ENCODE data around the gene RTEL1. TPM values are rescaled to one million over a fixed set of nuclear protein-coding genes. Genes with fewer than 3 reads are reported as not detected.

Gene RTEL1
- total RNA-seq, 1 experiment from 2014 or later = 33.4 TPM

GRCh38 chr20:63702036-63702665, 44.0 kb downstream of the RTEL1 start:
- Histone ChIP-seq H3K9me3 (ENCODE audit: control insufficient read depth, low read depth, low read length) (no peaks in the 10 kb centered on the region), H4K8ac (replicated peaks; ENCODE audit: insufficient read length, low read depth, low read length) (no peak overlapping the region), H3K9ac (ENCODE audit: extremely low read depth, insufficient read length, low read length) (no peak overlapping the region), H3K27ac (ENCODE audit: insufficient read length, low read depth, low read length) (no peak overlapping the region), H4K5ac (ENCODE audit: insufficient read length, low read depth, low read length) (no peak overlapping the region), H2BK15ac (ENCODE audit: low read depth, low read length) (no peak overlapping the region), H3K23ac (ENCODE audit: insufficient read length, low read depth, low read length) (no peak overlapping the region), H2BK120ac (ENCODE audit: low read depth, low read length, poor library complexity, severe bottlenecking) (no peak overlapping the region), H3K27me3 (ENCODE audit: insufficient read depth, low read length) (no peaks in the 10 kb centered on the region), H3T11ph (ENCODE audit: low read length) (no peak overlapping the region), H2BK20ac (ENCODE audit: low read depth, low read length, poor library complexity, severe bottlenecking) (no peak overlapping the region), H2AK5ac (ENCODE audit: insufficient read length, low read length) (no peak overlapping the region), H3K56ac (ENCODE audit: insufficient read length, low read depth, low read length) (no peak overlapping the region), H3K23me2 (ENCODE audit: insufficient read length, low read depth, low read length, poor library complexity, severe bottlenecking) (peaks cover 5% of the 10 kb centered on the region), H3K79me1 (ENCODE audit: insufficient read depth, low read depth, low read length, poor library complexity, severe bottlenecking) (peaks cover 3% of the 10 kb centered on the region), H4K91ac (ENCODE audit: insufficient read length, low read depth, low read length) (no peak overlapping the region), H2AFZ (ENCODE audit: low read length) (no peak overlapping the region), H3K14ac (ENCODE audit: insufficient read depth, low read length) (no peak overlapping the region; the same call in 1 of the 2 replicates), H3K18ac (ENCODE audit: insufficient read length, low read depth, low read length) (no peak overlapping the region), H2BK12ac (ENCODE audit: insufficient read length, low read depth, low read length) (no peak overlapping the region), H4K20me1 (ENCODE audit: control insufficient read depth, insufficient read depth, insufficient read length) (no peaks in the 10 kb centered on the region), H3K4ac (ENCODE audit: low read depth, low read length) (no peak overlapping the region), H3K79me2 (ENCODE audit: insufficient read depth, low read length) (peaks cover 2% of the 10 kb centered on the region; the same call in 1 of the 2 replicates), H2BK5ac (ENCODE audit: insufficient read length, low read length) (no peak overlapping the region), H3K4me2 (ENCODE audit: insufficient read depth, insufficient read length, low read length) (no peak overlapping the region), H3K4me1 (ENCODE audit: insufficient read depth, low read length) (no peaks in the 10 kb centered on the region)
- peaks cover 16 to 28% (median 26%) of the 10 kb centered on the region in 3 experiments; a peak in 6 of 7 replicates for H3K36me3 Mint-ChIP-seq (ENCODE audit: insufficient read depth in 1 of 3, low read depth in 3 of 3)
- no peak overlapping the region; a peak in 1 of 5 replicates for H3K4me3 Mint-ChIP-seq
- H3K9me3 Mint-ChIP-seq = no peaks in the 10 kb centered on the region
- TF ChIP-seq CTCF (conservative IDR thresholded peaks at IDR 0.05) = no peak
- H3K4me1 Mint-ChIP-seq = peaks cover 4 to 14% of the 10 kb centered on the region in 2 experiments
- WGBS (ENCODE audit: extremely low coverage, insufficient read length, low lambda C conversion rate) = no CpG with 5 or more reads among the region's 16 CpGs
- no peak overlapping the region for H3K27ac Mint-ChIP-seq
- DNase-seq = no peak
- peaks cover 3% of the 10 kb centered on the region; the same call in 1 of the 2 replicates for H3K27me3 Mint-ChIP-seq (ENCODE audit: low read depth)
